NB4 (cell line): ENCODE data around the gene IL1R2.

ENCODE experiments used
- POLR2A ChIP-seq: IDR thresholded peaks from 2 replicates; pipeline ENCODE4 v1.6.1; 2011; ENCODE audit warnings: mild to moderate bottlenecking; ENCODE audit not compliant: insufficient read length; ENCODE audit errors: extremely low read depth
- TF ChIP-seq, protein P1 (sequence below): IDR thresholded peaks from 2 replicates; pipeline ENCODE4 v1.6.1; 2011; ENCODE audit warnings: low read depth, low read length
- TF ChIP-seq, protein P2 (sequence below): IDR thresholded peaks from one replicate; pipeline ENCODE4 v1.5.1; 2012; ENCODE audit warnings: low read depth, low read length

DNA sequence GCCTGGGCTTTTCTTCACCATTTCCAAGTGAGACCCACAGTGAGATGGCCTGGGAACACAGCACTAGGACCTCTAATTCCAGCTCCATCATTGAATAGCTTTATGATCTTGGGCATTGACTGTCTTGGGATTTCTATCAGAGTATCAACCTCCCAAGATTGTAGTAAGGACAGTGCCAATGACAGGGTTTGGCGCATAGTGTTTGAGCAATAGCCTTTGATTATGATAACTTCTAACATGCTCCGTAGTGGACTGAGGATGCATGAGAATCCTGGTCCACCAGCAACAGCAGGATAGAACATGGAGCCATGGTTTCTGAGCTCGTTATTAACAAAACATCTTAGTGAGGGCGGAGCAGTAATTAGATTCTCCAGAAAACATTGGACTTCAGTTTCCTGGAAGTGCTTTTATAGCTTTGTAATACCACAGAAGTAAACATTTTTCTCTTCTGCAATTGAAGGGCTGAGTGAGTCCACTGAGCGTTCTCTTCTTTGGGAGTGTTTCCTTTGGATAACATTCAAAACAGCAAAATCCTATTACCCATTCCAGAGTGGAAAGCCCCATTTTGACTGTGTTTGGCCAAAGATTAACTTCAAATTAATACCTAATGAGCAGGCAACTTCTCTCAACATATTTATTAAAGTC is 63.7 kb downstream of the IL1R2 start:
- no peak for TF ChIP-seq POLR2A
- TF ChIP-seq, protein P1, sequence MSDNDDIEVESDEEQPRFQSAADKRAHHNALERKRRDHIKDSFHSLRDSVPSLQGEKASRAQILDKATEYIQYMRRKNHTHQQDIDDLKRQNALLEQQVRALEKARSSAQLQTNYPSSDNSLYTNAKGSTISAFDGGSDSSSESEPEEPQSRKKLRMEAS = no peak
- TF ChIP-seq, protein P2, sequence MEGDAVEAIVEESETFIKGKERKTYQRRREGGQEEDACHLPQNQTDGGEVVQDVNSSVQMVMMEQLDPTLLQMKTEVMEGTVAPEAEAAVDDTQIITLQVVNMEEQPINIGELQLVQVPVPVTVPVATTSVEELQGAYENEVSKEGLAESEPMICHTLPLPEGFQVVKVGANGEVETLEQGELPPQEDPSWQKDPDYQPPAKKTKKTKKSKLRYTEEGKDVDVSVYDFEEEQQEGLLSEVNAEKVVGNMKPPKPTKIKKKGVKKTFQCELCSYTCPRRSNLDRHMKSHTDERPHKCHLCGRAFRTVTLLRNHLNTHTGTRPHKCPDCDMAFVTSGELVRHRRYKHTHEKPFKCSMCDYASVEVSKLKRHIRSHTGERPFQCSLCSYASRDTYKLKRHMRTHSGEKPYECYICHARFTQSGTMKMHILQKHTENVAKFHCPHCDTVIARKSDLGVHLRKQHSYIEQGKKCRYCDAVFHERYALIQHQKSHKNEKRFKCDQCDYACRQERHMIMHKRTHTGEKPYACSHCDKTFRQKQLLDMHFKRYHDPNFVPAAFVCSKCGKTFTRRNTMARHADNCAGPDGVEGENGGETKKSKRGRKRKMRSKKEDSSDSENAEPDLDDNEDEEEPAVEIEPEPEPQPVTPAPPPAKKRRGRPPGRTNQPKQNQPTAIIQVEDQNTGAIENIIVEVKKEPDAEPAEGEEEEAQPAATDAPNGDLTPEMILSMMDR = no peak
